GM19452 (cell line): ENCODE results near the gene APLNR.
"Not testable (repeated sequence)": the region's sequence is repeated elsewhere in the genome, so short reads cannot be mapped to it uniquely, and the experiment has no call there.

ENCODE experiments used
- ATAC-seq: cut with Tn5 transposase; IDR thresholded peaks from one replicate; pipeline ENCODE4 v1.9.1; 2021; ENCODE audit not compliant: unreplicated experiment

APLNR gene

DNA sequence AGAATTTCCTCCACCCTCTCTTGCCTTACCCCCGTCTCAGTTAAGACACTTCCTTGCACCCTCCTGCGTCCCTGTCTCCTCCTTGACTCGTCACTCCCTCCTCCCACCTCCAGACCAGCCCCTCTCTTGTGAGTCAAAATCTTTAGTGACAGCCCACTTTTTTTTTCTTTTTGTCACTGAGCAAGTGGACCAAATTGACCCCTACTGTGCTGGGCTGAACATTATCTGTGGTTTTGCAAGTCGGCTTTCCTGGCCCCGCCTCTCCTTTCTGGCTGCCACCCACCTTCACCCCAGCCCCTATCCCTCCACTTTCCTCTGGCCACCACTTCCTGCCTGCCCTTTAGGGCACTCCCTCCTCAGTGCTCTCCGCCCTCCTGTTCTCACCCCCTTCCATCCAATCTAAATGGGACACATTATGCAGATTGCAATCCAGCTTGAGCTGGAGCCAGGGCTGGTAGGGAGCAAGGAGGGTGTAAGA, at the start of gene APLNR:
Gene APLNR (minus strand): TSS at position 47 of the 478 bp plus-strand sequence. CDS start 246 bp downstream, outside the sequence.
- no peak for ATAC-seq

DNA sequence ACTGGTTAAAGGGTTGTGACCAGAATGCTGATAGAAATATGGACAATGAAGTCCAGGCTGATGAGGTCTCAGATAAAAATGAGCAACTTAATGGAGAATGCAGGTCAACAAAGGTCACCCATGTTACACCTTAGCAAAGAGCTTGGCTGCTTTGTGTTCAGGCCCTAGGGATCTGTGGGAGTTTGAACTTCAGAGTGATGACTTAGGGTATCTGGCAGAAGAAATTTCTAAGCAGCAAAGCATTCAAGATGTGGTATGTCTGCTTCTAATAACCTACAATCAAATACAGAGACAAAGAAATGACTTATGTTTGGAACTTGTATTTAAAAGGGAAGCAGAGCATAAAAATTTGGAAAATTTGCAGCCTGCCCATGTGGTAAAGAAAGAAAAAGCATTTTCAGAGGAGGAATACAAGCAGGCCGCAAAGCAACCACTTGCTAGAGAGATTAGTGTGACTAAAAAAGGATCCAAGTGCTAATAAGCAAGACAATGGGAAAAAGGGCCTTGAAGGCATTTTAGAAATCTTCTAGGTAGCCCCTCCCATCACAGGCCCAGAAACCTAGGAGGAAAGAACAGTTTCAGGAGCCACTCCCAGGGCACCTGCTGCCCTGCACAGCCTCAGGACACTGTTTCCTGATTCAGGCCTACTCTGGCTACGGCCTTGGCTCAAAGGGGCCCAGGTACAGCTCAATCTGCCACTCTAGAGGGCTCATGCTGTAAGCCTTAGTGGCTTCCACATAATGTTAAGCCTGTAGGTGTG, 46.4 kb upstream of the APLNR start:
- no peak for ATAC-seq

DNA sequence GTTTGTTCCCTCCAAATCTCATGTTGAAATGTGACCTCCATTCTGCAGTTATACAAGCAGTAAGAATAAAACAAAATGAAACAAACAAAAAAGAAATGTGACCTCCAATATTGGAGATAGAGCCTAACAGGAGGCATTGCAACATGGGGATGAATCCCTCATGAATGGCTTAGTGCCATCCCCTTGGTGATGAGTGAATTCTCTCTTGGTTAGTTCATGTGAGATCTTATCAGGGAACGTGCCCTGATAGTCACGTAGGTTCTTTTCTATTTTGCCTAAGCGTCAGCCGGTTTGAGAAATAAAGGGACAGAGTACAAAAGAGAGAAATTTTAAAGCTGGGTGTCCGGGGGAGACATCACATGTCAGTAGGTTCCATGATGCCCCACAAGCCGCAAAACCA, 44.5 kb upstream of the APLNR start:
- ATAC-seq: not testable (repeated sequence)

DNA sequence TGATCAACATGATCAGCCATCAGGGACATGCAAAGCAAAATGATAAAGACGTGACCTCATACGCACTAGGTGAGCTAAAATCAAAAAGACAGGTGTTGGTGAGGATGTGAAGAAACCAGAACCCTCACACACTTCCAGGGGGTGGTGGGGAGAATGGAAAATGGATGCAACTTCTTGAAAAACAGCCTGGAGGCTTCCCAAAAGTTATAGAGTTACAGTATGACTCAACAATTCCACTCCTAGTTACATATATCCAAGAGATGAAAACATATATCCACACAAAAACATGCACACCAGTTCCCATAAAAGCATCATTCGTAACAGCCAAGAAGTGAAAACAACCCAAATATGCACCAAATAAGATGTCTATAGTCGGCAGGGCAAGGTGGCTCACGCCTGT, 42.1 kb upstream of the APLNR start:
- no peak for ATAC-seq

DNA sequence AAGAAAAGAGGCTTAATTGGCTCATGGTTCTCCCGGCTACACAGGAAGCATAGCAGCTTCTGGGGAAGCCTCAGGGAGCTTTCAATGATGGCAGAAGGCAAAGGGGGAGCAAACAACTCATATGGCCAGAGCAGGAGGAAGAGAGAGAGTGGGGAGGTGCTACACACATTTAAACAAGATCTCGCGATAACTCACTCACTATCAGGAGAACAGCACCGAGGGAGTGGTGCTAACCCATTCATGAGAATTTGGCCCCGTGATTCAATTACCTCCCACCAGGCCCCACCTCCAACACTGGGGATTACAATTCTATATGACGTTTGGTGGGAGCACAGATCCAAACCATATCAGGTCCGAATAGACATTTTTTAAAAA, 41.7 kb upstream of the APLNR start:
- ATAC-seq: no peak

DNA sequence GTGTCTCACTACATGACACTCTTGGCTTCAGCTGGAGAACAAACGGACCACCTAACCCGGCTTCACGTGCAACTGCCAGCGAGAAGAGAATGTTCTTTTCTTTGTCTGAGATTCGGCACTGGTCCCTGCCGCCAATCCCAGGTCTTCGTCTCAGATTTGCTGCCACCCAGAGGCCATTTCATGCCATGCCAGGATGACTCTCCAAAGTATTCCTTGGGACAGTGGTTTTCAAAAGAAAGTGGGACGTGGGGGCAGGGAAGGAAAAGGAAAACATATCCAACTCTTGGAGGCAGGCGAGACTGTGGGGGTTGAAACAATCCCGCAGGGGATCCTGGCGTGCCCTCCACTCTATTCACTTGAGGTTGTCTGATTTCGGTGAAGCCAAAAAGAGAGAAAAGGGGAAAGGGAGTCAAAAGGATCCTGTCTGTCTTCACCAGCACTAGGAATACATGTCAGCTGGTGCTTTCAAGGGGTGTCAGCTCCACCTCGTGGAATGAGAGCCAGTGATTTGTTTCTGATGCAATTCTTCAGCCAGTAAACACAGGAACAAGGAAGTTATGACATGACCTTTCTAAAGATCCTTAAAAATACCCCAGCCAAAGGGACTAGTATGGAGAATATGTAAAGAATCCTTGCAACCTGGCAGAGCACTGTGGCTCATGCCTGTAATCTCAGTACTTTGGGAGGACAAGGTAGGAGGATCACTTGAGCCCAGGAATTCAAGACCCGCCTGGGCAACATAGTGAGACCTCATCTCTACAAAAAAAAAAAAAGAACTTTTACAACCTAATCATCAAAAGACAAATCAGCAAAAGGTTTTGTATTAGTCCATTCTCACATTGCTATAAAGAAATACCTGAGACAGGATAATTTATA, 41.0 kb upstream of the APLNR start:
- peak; percentile 84 for ATAC-seq

DNA sequence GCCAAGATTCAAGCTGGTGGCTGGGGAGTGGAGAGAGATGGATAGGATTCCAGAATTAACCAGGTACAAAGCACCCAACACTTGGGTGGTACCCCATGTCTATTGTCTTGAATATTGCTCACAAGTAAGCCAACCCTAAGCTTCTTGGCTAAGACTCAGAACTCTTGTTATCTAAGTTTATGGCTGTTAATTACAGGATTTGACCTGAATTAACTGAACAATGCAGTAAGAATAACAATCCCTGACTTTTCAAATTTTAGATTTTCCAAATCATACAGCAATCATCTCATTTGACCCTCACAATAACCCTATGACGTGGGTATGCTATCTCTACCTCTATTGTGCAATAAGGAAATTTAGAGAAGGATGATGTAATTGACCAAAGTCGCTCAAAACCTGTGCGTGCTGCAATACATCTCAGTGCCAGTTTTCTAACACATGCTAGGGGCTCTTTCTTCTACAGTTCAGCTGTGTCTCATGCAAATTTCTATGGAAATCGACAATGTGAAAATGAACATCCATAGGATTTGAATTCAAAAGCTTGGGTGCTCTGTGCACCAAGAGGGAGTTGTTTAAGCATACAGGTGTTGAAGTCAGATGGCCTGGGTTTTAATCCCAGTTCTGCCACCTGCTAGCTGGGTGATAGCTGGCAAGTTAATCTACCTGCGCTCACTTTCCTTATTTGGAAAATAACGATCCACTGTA, 40.1 kb upstream of the APLNR start:
- no peak for ATAC-seq

DNA sequence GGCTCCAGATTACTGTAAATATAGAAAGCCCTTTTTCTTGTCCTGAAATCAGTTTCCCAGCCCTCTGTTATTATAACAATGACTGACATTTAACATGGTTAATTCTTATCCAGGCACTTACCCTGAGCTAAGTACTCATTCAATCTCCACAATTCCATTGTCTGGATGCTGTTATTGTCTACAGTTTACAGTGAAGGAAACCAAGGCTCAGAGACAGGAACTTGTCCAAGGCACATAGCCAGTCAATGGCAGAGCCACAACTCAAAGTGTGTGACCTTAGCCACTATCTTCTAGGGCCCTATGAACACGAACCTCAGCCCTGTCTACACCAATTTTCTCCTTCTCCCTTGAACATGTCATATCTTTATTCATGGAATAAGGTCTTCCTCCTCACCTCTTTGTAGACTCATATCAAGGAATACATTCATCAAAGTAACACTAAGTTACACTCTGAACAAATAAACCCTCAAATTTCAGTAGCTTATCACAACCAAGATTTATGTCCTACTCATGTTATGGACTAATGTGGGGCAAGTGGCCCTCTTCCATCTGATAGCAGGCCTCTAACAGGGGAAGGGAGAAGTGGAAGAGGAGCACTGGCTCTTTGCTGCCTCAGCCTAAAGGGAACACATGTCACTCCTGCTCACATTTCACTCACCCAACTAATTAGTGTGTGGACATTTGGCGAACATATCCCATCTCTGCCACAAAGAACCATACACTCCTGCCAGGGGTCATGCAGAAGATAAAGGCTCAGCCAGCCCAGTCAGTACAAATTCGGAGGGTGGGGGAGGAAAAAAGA, 39.3 kb upstream of the APLNR start:
- ATAC-seq: no peak

DNA sequence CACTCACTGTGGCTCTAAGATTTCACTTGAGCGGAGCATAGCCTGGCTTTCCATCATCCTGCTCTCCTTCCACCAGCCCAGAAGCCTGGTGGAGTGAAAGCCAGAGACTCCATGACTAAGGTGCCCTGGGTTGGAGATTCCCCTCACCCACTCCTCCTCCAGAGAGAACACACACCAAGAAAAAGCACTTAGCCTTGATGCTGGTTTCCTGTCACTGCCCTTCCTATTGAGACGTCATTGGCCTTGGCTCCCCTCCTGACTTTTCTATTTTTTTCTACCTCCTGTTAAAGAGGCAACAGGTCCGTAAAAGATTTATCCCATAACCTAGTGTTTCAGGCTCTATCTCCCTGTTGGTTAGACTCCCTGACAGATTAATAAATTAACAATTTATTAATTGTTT, 38.5 kb upstream of the APLNR start:
- no peak for ATAC-seq

DNA sequence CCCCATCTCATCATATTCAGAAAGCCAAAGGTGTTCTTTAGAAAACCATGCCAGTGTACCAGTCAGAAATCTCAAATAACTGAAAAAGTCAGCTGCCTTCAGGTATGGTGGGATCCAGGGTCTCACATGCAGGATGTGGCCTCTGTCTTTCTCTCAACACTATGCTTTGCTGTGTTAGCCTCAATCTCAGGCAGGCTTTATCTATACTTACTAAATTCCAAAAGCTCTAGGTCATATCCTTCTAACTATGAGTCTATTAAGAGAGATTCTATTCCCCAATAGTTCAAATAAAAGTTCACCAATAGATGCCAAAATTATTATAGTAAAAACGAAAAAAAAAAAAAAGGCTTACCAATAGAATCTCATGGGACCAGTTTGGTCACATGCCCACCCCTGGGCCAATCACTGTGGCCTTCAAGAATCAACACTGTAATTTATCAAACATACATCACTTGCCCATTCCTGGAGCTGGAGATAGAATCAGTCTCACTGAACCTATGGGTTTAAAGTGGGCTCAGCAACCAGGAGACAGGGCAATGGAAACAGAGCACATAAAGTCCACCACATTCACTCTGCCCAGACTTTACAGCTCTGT, 38.0 kb upstream of the APLNR start:
- ATAC-seq: no peak

DNA sequence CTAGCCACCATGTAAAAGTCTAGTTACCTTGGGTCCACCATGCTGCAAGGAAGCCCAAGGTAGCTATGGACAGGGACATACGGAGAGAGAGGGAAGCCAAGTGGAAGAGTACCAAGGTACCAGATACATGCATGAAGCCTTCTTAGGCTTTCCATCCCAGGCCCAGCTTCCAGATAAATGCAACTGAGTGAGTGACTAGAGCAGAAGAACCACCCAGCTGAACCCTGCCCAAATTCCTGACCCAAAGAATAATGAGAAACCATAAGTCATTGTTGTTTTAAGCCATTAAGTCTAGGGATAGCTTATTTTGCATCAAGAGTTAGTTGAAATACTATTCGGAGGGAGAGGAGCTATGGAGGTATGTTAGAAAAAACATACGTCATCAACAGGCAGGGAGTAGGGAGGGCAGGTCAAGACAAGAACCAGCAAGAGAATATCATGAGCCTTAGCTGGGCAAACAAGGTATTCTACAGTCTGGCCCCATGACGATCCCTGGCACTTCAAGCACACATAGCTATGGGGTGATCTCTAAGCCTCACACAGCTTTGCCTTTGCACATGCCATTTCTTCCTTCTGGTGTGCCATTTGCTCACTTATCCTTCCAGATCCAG, 36.5 kb upstream of the APLNR start:
- no peak for ATAC-seq

DNA sequence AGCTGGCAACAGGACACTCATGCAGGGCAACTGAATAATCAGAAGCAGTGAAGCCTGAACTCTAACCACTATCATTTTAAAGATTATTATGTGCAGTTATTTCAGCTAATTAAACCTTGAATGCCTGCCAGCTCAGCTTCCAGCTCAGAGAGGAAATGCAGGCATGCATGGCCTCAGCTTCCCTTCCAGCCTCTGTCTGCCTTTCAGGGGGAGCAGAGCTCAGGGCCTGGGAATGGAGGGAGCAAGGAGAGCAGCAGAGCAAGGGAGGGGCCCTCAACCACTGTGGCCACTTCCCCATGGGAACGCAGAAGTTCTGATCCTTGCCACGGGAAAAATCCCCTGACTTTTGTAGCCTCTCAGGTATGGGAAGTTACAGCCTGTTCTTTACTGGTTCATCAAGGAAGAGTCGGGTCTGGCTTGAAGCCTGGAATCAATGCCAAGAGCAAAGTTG, 32.5 kb upstream of the APLNR start:
- ATAC-seq: no peak

DNA sequence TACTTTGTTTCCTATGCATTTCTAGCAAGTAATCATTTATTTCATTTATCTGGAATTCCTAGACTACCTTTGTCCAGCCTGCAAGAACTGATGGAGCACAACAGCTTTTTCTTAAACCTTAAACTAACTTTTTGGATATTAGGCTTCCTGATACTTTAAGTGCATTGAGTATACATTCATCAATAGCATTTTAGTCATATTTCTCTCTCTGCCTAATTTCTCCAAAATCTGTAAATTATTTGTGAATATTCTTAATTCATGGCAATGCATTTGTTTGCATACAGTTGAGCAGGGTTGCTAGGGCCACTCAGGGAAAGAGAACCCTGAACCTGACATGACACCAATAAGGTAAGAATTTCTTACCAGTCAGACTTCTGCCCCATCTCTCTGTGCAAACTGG, 29.1 kb upstream of the APLNR start:
- no peak for ATAC-seq

DNA sequence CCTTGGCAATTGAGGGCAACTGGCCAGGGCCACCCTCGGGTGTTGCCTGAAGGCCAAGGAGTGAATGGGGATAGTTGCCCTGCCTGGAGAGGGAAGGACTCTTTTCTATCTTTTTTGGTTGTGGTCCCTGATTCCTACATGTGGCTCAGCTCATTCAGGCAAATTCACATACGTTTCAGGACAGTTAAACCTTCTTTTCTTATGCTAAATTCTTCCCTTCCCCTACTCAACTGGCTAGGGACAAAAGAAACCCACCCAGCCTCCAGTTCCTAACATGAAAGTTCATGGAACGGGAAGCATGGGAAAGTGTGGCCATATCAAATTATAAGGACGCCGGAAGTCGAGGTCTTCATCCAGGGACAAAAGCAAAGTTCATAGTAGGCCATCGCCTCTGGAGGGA, 26.3 kb upstream of the APLNR start:
- no peak for ATAC-seq

DNA sequence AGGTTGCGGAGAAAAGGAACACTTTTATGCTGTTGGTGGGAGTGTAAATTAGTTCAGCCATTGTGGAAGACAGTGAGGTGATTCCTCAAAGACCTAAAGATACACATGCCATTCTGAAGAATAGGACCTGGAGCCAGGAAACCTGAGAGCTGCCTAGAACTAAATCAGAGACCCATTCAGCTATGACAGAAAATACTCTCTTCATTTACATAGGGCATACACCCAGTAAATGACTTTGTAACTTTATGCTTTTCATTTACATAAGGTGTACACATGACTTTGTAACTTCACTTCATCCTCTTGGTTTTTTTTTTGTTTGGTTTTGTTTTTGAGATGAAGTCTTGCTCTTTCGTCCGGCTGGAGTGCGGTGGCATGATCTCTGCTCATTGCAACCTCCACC, 25.1 kb upstream of the APLNR start:
- no peak for ATAC-seq

DNA sequence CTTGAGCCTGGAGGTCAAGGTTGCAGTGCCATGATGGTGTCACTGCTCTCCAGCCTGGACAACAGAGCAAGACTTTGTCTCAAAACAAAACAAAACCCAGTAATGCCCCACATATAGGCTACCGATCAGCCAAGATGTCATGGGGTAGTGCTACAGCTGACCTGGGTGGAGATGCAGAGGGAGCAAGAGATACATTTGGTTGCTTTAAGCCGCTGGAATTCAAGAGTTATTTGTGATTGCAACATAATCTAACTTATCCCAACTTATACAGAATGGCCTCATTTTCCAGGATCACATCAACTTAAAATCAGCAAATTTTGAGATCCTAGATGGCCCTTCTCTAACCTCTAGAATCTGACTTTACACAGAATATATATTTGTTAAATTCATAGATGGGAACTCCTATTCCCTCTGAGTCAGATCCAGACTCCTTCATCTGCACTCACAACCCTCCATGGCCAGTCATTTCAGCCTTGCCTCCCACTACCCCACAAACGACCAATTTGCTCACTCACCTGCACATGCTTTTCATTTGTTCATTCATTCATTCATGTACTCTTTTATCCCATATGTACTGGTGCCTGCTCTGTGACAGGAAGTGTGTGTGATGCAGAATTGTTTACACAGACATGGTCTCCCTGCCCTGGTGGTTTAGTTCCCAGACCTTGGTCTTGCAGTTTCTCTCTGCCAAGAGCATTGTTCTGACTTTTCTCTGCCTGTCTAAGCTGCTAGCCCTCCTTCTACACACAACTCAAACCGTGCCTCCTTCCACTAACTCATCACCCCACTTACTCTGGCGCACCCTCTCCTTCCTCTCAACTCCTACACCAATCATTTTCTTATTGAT, 24.1 kb upstream of the APLNR start:
- ATAC-seq: no peak

DNA sequence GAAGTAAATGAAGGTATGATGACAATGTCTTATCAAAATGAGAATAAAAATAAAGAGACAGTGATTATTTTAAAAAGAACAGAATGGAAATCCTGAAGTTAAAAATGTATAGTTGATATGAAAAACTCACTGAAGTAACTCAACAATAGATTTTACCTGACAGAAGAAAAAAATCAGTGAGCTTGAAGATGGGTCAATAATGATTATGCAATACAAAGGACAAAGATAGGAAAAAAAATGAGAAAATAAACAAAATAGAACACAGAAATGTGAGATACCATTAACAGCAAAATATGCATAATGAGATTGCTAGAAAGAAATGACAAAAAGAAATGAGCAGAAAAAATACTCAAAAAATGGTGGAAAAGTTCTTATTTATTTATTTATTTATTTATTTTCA, 19.1 kb upstream of the APLNR start:
- ATAC-seq: no peak

DNA sequence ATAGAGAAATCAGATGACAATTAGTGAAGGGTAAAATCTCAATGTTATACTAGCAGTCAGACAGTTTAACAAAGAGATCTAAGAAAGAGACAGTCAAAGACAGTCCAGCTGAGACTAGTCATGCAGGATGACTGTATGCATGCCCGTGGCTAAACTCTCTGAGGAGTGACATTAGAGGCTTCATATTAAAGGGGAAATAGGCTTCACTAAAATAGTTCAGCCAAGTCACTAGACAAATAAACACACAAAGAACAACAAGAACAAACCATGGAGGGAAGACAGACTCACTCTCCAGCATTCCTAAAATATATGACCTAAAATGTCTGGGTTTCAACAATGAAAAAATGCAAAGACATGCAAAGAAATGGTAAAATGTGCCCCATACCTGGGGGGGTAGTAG, 18.6 kb upstream of the APLNR start:
- ATAC-seq: no peak

DNA sequence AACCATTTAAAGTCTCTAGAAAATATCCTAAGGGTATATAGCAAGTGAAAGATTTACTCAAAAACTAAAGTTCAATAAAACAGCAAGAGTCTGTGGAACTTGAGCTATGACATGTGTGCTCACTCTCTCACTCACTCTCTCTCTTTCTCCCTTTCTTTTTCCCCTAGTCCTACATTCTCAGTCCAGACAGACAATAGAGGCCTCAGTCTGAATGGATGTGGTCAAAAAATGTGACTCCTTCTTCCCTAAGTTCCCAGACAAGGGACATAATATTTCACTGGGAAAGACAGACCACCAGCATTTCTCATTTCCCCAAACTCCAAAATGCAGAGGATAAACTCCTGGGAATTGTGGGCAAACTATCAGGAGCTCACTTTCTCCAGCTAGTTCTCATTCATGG, 17.6 kb upstream of the APLNR start:
- no peak for ATAC-seq
